ENCODE results near the gene ZNRF1.

ZNRF1 gene

GRCh38 chr16:75079346-75079926 is 80.6 kb downstream of the ZNRF1 start:
- ChIA-PET CTCF (interaction anchor here (1.0 to 5.0 kb wide), 7 partner anchors 9 to 81 kb away, joined by 3 to 29 read pairs (median 6); partner anchors contain the start of gene ZNRF1), POLR2A (no interaction called here)
- Histone ChIP-seq H3K27ac (ENCODE audit: insufficient read depth in 1 of 2, low read depth in 1 of 2, low read length in 2 of 2, poor library complexity in 1 of 2, severe bottlenecking in 2 of 2) (peak overlapping the region in 1 of 2 experiments; percentile 62), H3K4me3 (ENCODE audit: control insufficient read depth in 1 of 7, extremely low read depth in 1 of 7, insufficient read depth in 4 of 7, low read depth in 2 of 7, low read length in 6 of 7) (no peak overlapping the region), H3K4me1 (ENCODE audit: control extremely low read depth in 1 of 4, control insufficient read depth in 4 of 4, insufficient read depth in 4 of 4, low read length in 3 of 4) (peaks cover 25 to 98% (median 81%) of the 10 kb centered on the region in 4 experiments), H3K9me3 (ENCODE audit: control extremely low read depth in 1 of 5, control insufficient read depth in 4 of 5, insufficient read depth in 2 of 5, low read depth in 1 of 5, low read length in 4 of 5) (no peaks in the 10 kb centered on the region), H3K36me3 (ENCODE audit: control insufficient read depth in 4 of 4, insufficient read depth in 4 of 4, low read length in 3 of 4) (peaks cover 0 to 9% (median 1%) of the 10 kb centered on the region in 4 experiments), H3K27me3 (replicated peaks in 2 of 5; ENCODE audit: control insufficient read depth in 4 of 5, insufficient read depth in 5 of 5, low read length in 4 of 5) (no peaks in the 10 kb centered on the region)
- 98% methylated on average over 4 of the region's 7 CpGs for WGBS (ENCODE audit: insufficient coverage)
- DNase-seq: no peak

GRCh38 chr16:75080205-75081029 is 81.6 kb downstream of the ZNRF1 start:
- Histone ChIP-seq H3K9me3 (ENCODE audit: control extremely low read depth in 1 of 5, control insufficient read depth in 4 of 5, insufficient read depth in 2 of 5, low read depth in 1 of 5, low read length in 4 of 5) (no peaks in the 10 kb centered on the region), H3K4me3 (ENCODE audit: control insufficient read depth in 1 of 7, extremely low read depth in 1 of 7, insufficient read depth in 4 of 7, low read depth in 2 of 7, low read length in 6 of 7) (no peak overlapping the region), H3K27me3 (replicated peaks in 2 of 5; ENCODE audit: control insufficient read depth in 4 of 5, insufficient read depth in 5 of 5, low read length in 4 of 5) (no peaks in the 10 kb centered on the region), H3K4me1 (ENCODE audit: control extremely low read depth in 1 of 4, control insufficient read depth in 4 of 4, insufficient read depth in 4 of 4, low read length in 3 of 4) (peaks cover 24 to 97% (median 80%) of the 10 kb centered on the region in 4 experiments), H3K36me3 (ENCODE audit: control insufficient read depth in 4 of 4, insufficient read depth in 4 of 4, low read length in 3 of 4) (peaks cover 0 to 12% (median 3%) of the 10 kb centered on the region in 4 experiments), H3K27ac (ENCODE audit: insufficient read depth in 1 of 2, low read depth in 1 of 2, low read length in 2 of 2, poor library complexity in 1 of 2, severe bottlenecking in 2 of 2) (peak overlapping the region; percentile 6 to 62)
- CTCF ChIA-PET: interaction anchor here (0.7 to 5.0 kb wide), 9 partner anchors 9 to 82 kb away, joined by 3 to 29 read pairs (median 3); partner anchors contain the start of gene ZNRF1
- DNase-seq: peak in 2 of 3 donors; percentile 54 to 63
- WGBS (ENCODE audit: insufficient coverage): 96% methylated on average over 7 of the region's 8 CpGs
- POLR2A ChIA-PET: interaction anchor here (1.4 kb wide), 1 partner anchor 29 kb away, joined by 3 read pairs; no protein-coding TSS in a partner anchor

DNA sequence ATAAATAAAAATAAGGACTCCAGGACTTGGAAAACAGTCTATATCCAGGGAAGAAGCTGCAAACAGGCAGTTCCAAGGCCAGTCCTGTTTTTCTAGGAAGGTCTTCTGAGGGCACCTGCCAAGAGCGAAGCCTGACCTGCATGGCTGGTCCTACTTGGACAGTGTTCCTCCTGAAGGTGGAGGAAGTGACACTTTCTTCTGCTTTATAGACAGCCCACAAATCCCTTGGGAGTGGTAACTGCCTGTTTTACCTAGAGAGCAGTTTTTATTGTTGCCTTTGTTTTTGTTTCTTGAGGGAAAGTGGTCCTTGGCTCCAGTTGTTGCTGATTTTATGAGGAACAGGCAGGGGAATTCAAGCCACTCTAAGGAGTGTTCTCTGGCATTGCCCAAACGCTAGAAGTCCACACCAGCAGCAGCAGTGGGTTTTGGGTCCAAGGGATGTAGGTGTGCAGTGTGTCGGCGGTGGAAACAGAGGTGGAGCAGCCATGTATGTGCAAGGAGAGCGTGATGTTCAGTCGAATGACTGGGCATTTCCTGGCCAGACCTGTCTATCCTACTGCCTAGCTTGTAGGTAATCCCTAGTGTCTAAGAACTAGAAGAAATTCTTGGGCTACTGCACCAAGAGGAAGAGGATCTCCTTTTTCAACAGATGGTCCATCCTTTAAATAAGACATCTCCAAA is 82.5 kb downstream of the ZNRF1 start:
- Histone ChIP-seq H3K9me3 (ENCODE audit: control extremely low read depth in 1 of 5, control insufficient read depth in 4 of 5, insufficient read depth in 2 of 5, low read depth in 1 of 5, low read length in 4 of 5) (no peaks in the 10 kb centered on the region), H3K4me1 (ENCODE audit: control extremely low read depth in 1 of 4, control insufficient read depth in 4 of 4, insufficient read depth in 4 of 4, low read length in 3 of 4) (peaks cover 19 to 96% (median 75%) of the 10 kb centered on the region in 4 experiments), H3K36me3 (ENCODE audit: control insufficient read depth in 4 of 4, insufficient read depth in 4 of 4, low read length in 3 of 4) (peaks cover 0 to 17% (median 5%) of the 10 kb centered on the region in 4 experiments), H3K27ac (ENCODE audit: insufficient read depth in 1 of 2, low read depth in 1 of 2, low read length in 2 of 2, poor library complexity in 1 of 2, severe bottlenecking in 2 of 2) (peak overlapping the region; percentile 26 to 65), H3K27me3 (replicated peaks in 2 of 5; ENCODE audit: control insufficient read depth in 4 of 5, insufficient read depth in 5 of 5, low read length in 4 of 5) (no peaks in the 10 kb centered on the region), H3K4me3 (ENCODE audit: control insufficient read depth in 1 of 7, extremely low read depth in 1 of 7, insufficient read depth in 4 of 7, low read depth in 2 of 7, low read length in 6 of 7) (no peak overlapping the region)
- CTCF ChIA-PET: interaction anchor here (0.6 to 5.0 kb wide), 7 partner anchors 9 to 29 kb away, joined by 3 to 29 read pairs (median 3); no protein-coding TSS in a partner anchor
- no peak for DNase-seq
- 64% methylated on average over 6 of the region's 6 CpGs for WGBS (ENCODE audit: insufficient coverage)
- POLR2A ChIA-PET: interaction anchor here (1.4 kb wide), 1 partner anchor 28 kb away, joined by 3 read pairs; no protein-coding TSS in a partner anchor

- WGBS (ENCODE audit: insufficient coverage): 95% methylated on average over 2 of the region's 5 CpGs
- H3K27ac ChIP-seq (ENCODE audit: insufficient read depth in 1 of 2, low read depth in 1 of 2, low read length in 2 of 2, poor library complexity in 1 of 2, severe bottlenecking in 2 of 2): peak overlapping the region in 1 of 2 experiments; percentile 30
- no peaks in the 10 kb centered on the region for H3K9me3 ChIP-seq (ENCODE audit: control extremely low read depth in 1 of 5, control insufficient read depth in 4 of 5, insufficient read depth in 2 of 5, low read depth in 1 of 5, low read length in 4 of 5)
- no peak for DNase-seq
- H3K4me1 ChIP-seq (ENCODE audit: control extremely low read depth in 1 of 4, control insufficient read depth in 4 of 4, insufficient read depth in 4 of 4, low read length in 3 of 4): peaks cover 24 to 96% (median 76%) of the 10 kb centered on the region in 4 experiments
- H3K27me3 ChIP-seq (replicated peaks in 2 of 5; ENCODE audit: control insufficient read depth in 4 of 5, insufficient read depth in 5 of 5, low read length in 4 of 5): no peaks in the 10 kb centered on the region
- no peak overlapping the region for H3K4me3 ChIP-seq (ENCODE audit: control insufficient read depth in 1 of 7, extremely low read depth in 1 of 7, insufficient read depth in 4 of 7, low read depth in 2 of 7, low read length in 6 of 7)
- H3K36me3 ChIP-seq (ENCODE audit: control insufficient read depth in 4 of 4, insufficient read depth in 4 of 4, low read length in 3 of 4): peaks cover 0 to 13% (median 6%) of the 10 kb centered on the region in 4 experiments
- ChIA-PET POLR2A (no interaction called here), CTCF (interaction anchor here (0.6 to 8.0 kb wide), 6 partner anchors 8 to 45 kb away, joined by 4 to 88 read pairs (median 28); no protein-coding TSS in a partner anchor)
Observed at GRCh38 chr16:75083813-75084212, 85.0 kb downstream of the ZNRF1 start.

- Histone ChIP-seq H3K4me3 (ENCODE audit: control insufficient read depth in 1 of 7, extremely low read depth in 1 of 7, insufficient read depth in 4 of 7, low read depth in 2 of 7, low read length in 6 of 7) (no peak overlapping the region), H3K27ac (ENCODE audit: insufficient read depth in 1 of 2, low read depth in 1 of 2, low read length in 2 of 2, poor library complexity in 1 of 2, severe bottlenecking in 2 of 2) (peak overlapping the region in 1 of 2 experiments; percentile 38), H3K36me3 (ENCODE audit: control insufficient read depth in 4 of 4, insufficient read depth in 4 of 4, low read length in 3 of 4) (peaks cover 0 to 17% (median 6%) of the 10 kb centered on the region in 4 experiments), H3K4me1 (ENCODE audit: control extremely low read depth in 1 of 4, control insufficient read depth in 4 of 4, insufficient read depth in 4 of 4, low read length in 3 of 4) (peaks cover 26 to 96% (median 78%) of the 10 kb centered on the region in 4 experiments), H3K9me3 (ENCODE audit: control extremely low read depth in 1 of 5, control insufficient read depth in 4 of 5, insufficient read depth in 2 of 5, low read depth in 1 of 5, low read length in 4 of 5) (no peaks in the 10 kb centered on the region), H3K27me3 (replicated peaks in 2 of 5; ENCODE audit: control insufficient read depth in 4 of 5, insufficient read depth in 5 of 5, low read length in 4 of 5) (no peaks in the 10 kb centered on the region)
- POLR2A ChIA-PET: interaction anchor here (0.7 kb wide), 1 partner anchor 11 kb away, joined by 4 read pairs; no protein-coding TSS in a partner anchor
- no peak for DNase-seq
- WGBS (ENCODE audit: insufficient coverage): 80% methylated on average over 2 of the region's 4 CpGs
- CTCF ChIA-PET: interaction anchor here (1.3 to 8.0 kb wide), 7 partner anchors 9 to 93 kb away, joined by 3 to 88 read pairs (median 23); no protein-coding TSS in a partner anchor
Observed at GRCh38 chr16:75085556-75085955, 86.7 kb downstream of the ZNRF1 start.

GRCh38 chr16:75086281-75086680 is 87.5 kb downstream of the ZNRF1 start:
- Histone ChIP-seq H3K27ac (ENCODE audit: insufficient read depth in 1 of 2, low read depth in 1 of 2, low read length in 2 of 2, poor library complexity in 1 of 2, severe bottlenecking in 2 of 2) (peak overlapping the region; percentile 11 to 73), H3K27me3 (replicated peaks in 2 of 5; ENCODE audit: control insufficient read depth in 4 of 5, insufficient read depth in 5 of 5, low read length in 4 of 5) (no peaks in the 10 kb centered on the region), H3K4me1 (ENCODE audit: control extremely low read depth in 1 of 4, control insufficient read depth in 4 of 4, insufficient read depth in 4 of 4, low read length in 3 of 4) (peaks cover 23 to 94% (median 74%) of the 10 kb centered on the region in 4 experiments), H3K9me3 (ENCODE audit: control extremely low read depth in 1 of 5, control insufficient read depth in 4 of 5, insufficient read depth in 2 of 5, low read depth in 1 of 5, low read length in 4 of 5) (no peaks in the 10 kb centered on the region), H3K4me3 (ENCODE audit: control insufficient read depth in 1 of 7, extremely low read depth in 1 of 7, insufficient read depth in 4 of 7, low read depth in 2 of 7, low read length in 6 of 7) (no peak overlapping the region), H3K36me3 (ENCODE audit: control insufficient read depth in 4 of 4, insufficient read depth in 4 of 4, low read length in 3 of 4) (peaks cover 0 to 17% (median 6%) of the 10 kb centered on the region in 4 experiments)
- DNase-seq: no peak
- POLR2A ChIA-PET: interaction anchor here (0.7 to 1.5 kb wide), 2 partner anchors 11 to 21 kb away, joined by 4 to 5 read pairs; no protein-coding TSS in a partner anchor
- WGBS (ENCODE audit: insufficient coverage): 100% methylated on average over 1 of the region's 1 CpG
- CTCF ChIA-PET: interaction anchor here (1.3 to 8.0 kb wide), 10 partner anchors 10 to 93 kb away, joined by 3 to 88 read pairs (median 12); partner anchors contain the start of gene ZNRF1
